ENCODE measurements around the gene MTHFD1L.

Gene MTHFD1L

DNA sequence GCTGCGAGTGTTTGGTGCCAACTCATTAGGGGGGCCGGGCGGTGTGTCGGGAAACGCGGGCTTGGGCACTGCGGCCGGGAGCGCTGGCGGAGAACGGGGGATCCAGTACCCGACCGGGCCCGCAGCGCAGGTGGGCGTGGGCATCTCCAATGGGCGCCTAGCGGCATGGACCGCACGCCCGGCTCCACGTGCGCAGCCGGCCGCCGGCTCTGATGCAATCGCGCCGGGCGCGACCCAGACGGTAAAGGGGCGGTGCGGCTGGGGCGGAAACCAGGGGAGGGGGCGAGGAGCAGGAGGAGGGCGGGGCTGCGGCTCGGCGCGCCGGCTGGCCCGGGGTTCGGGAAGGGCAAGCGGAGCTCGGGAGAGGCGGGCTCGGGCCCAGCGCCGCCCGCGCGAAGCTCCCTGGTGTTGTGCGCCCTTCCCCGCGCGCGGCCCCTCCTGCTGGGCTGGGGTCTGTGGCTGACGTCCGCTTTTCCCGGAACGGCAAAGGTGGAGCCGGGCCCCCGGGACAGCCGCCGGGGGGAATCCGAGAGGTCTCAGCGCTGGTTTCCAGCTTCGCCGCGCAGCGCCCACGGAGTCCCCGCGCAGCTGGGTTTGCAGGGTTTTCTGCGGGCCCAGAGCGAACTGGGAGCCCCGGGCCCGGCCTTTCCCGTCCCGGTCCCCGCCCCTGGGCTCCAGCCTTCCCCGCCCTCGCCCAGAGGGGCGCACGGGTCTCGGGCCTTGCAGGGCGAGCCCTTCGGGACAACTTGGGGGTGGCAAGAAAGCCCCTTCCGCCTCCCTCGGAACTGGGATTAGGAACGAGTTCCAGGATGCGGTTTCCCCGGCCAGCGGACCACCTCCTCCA lies 867 bp downstream of the MTHFD1L start:
- peak; percentile 95 for DNase-seq

DNA sequence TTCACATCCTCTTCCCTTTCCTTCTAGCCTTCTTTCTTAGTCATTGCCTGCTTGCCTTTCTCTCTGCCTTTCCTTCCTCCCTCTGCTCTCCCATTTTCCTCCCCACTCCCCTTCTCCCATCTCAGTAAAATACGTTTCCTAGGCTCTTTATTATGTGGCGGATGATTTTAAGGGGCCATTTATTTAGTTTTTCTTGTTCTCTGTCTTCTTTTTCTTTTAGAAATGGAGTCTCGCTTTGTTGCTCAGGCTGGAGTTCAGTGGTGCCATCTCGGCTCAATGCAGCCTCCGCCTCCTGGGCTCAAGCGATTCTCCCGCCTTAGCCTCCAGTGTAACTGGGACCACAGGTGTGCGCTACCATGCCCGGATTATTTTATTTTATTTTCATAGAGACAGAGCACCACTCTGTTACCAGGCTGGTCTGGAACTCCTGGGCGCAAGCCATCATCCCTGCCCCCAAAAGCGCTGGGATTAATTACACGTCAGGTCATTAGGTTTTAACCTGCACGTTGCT lies 1.5 kb downstream of the MTHFD1L start:
- DNase-seq = no peak

DNA sequence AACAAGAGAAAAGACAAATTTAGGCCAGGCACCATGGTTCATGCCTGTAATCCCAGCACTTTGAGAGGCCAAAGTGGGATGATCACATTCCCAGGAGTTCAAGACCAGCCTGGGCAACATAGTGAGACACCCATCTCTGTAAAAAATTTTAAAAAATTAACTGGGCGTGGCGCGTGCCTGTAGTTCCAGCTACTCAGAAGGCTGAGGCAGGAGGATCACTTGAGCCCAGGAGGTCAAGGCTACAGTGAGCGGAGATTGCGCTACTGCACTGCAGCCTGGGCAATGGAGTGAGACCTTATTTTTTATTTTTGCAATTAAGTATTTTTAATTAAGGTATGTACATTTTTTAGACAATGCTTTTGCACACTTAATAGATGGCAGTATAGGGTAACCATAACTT lies 3.3 kb downstream of the MTHFD1L start:
- no peak for DNase-seq

DNA sequence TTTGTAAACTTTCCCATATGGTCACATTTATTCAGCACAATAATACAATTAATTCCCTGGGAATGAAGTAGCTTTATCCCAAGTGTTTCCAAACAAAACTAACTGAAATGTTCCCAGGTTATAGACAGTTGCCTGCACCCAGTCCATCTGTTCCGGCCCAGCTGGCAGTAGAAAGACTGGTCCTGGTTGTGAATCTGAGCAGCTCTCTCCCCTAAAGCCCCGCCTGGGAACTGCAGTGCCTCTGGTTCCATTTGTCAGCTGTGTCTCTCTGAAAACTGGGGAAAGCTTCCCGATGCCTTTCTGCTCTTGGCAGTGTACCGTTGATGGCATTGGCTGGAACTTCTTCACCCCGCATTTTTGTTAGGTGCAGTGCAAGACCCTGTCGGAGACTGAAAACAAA lies 8.7 kb downstream of the MTHFD1L start:
- no peak for DNase-seq

DNA sequence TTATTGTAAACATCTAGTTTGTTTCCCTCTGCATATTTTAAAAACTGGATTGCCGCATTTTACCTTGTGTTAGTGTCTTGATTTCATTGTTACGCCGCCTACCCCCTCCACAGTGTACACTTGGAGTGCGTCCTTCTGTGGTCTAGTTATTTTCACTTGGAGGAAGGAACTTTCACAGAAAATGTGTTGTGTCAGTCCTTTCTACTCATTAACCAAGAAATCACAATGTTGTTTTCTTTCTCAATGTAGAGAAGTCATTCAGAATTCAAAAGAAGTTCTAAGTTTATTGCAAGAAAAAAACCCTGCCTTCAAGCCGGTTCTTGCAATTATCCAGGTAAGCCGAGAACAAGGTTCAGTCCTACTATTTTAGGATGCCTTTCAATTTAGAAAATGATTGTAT lies 10.3 kb downstream of the MTHFD1L start:
- DNase-seq = no peak

DNA sequence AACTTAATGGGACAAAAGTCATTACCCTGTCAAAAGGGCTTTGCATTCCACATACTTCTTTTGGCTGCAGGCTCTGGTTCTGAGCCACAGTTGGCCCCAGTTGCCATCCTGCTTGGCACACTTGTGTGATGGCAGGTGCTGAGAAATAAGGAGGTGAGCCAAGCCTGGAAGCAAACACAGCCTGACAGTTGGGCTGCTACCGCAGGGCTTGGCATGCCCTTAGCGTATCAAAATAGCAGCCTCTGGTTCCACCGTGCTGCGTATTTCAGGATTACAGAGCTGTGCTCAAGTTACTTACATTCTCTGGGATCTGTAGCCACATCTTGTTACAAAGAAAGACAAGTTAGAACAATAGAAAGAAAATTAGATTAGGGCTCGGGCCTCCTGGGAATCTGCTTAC lies 11.1 kb downstream of the MTHFD1L start:
- DNase-seq = no peak

DNA sequence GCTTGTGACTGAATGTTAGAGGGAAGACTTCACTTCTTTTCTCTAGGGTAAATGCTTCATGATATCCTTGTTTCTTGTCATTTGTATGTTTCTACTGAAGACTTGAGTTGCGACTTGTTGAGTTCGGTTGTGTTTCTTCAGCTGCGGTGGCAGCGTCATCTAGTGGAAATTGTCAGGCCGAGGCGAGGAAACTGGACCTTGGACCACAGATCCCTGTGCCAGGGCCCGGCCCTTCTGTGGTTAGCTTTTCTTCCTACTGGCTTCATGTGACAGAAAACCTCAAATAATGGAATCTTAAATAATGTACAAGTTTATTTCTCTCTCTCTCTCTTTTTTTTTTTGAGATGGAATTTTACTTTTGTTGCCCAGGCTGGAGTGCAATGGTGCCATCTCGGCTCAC lies 12.4 kb downstream of the MTHFD1L start:
- no peak for DNase-seq

DNA sequence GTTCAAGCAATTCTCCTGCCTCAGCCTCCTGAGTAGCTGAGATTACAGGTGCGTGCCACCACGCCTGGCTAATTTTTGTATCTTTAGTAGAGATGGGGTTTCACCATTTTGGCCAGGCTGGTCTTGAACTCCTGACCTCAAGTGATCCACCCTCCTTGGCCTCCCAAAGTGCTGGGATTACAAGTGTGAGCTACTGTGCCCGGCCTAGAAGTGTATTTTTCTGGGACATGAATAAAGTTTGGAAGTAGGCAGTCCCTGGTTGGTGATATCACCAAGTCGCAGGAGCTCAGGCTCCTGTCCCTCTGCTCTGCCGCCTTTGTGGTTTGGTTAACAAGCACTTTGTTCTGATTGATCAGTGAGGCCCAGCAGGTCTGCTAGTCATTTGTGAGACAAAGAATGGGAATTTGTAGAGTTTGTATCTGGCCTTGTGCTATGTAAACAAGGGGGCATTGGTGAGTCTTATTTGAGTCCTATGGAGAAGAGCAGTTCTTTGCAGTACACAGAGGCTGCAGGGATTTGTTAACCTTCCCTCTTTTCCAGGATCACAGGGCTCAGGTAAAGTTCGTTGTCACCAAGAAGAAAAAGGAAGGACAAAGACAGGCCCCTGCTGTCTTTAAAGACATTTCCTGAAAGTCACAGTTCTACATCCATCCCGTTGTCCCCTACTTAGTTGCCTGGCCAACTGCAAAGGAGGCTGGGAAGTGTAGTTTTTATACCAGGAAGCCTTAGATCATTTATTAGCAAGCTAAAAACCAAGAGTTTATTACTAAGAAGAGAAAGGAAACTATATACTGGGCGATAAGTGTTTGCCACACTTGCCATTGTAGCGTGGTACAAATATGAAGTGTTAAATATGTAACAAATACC lies 13.1 kb downstream of the MTHFD1L start:
- no peak for DNase-seq

DNA sequence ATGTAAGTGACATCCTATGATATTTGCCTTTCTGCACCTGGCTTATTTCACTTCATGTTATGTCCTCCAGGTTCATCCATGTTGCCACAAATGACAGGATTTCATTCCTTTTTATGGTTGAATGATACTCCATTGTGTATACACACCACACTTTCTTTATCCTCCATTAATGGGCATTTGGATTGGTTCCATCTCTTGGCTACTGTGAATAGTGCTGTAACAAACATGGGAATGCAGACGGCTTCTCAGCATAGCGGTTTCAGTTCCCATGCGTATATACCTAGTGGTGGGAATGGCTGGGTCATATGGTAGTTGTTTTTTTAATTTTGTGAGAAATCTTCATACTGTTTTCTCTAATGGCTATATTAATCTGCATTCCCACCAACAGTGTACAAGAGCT lies 14.8 kb downstream of the MTHFD1L start:
- DNase-seq = no peak

DNA sequence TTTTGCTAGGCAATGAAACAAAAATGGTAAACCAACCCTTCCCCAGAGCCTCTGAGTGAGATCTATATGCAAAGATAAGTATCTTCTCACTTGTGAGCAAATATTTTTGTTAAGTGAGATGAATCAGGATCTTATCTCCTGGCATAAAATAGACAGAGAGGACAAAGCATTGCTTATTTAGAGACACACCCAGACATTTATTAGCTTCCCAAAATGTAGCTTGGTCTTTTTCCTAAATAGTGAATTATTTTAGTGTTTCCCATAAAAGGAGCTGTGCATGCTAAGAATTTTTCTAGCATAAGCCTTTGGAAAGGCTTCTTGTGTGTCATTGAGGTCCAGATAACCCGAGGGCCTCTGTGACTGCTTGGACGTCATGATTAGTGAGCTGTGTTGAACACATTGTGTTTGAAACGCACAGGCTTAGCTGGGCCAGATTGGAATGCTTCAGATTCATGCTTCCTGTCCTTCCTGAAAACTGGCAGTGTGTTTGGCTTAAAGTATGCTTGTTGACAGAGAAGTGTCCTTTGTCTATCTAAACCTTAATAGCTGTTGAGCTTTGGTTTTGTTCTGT lies 16.5 kb downstream of the MTHFD1L start:
- peak; percentile 93 for DNase-seq

DNA sequence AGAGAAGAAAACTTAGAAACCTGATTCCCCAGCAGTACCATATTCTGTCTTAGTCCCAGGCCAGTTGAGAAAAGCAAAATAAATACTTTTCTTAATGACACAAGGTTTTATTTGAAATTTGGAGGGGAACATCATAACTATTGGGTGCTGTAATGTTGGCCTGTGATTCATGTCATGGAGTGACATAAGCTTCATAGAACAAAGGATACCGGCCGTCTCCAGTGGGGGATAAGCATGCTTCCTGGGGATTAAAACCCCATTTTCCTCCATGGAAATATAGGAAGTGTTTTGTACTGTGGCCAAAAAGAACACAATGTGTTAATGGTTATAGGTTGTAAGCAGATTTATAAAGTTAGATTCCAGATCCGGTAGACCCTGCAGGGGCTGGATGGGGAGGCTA lies 18.0 kb downstream of the MTHFD1L start:
- peak; percentile 48 for DNase-seq

DNA sequence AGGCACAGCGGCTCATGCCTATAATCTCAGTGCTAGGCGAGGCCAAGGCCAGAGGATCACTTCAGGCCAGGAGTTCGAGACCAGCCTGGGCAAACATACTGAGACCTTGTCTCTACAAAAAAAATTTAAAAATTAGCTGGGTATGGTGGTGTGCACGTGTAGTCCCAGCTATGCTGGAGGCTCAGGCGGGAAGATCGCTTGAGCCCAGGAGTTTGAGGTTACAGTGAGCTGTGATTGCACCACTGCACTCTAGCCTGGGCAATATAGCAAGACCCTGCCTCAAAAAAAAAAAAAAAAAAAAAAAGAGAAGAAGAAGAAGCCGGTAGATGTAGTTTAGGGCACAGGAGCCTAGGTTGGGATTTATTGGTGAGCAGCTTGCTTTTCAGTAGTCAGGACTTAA lies 20.7 kb downstream of the MTHFD1L start:
- DNase-seq = no peak

DNA sequence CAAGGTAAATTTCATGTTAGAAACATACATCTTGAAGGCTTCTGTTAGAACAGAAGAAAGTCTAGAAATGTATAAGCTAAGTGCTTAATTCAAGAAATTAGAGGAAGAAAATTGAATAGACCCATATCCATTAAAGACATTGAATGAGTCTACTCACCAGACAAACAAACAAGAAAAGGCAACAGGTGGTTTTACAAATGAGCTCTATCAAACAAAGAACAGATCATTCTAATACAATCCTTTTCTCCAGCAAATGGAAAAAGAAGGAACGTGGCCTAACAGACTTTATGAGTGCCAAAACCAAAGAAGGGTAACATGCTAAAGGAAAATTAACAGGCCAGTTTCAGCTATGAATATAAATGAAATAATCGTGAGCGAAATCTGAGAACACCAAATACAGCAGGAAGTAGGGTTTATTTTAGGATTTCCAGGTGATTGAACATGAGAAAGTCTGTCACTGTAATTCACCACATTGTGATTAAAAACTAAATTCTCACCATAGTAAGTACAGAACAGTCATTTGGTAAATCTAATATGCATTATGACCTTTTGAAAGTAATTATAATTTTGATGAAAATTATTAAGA lies 22.6 kb downstream of the MTHFD1L start:
- no peak for DNase-seq

DNA sequence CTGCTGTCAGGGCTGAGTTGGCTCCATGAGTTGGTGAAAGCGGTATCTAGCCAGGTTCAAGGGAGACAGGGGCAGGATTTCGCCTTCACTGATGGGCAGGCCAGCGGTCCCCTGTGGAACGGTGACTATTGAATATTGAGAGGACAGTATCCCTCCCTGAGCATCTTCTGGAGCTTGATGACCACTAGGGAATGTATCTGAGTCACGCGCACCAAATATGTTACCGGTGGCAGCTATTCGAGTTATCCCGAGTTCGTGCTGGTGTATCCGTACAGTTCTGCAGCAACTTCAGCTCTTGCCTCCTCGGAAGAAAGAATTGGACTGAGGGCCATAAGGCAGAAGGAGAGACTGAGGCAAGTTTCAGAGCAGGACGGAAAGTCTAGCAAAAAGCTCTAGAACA lies 24.8 kb downstream of the MTHFD1L start:
- DNase-seq = no peak

DNA sequence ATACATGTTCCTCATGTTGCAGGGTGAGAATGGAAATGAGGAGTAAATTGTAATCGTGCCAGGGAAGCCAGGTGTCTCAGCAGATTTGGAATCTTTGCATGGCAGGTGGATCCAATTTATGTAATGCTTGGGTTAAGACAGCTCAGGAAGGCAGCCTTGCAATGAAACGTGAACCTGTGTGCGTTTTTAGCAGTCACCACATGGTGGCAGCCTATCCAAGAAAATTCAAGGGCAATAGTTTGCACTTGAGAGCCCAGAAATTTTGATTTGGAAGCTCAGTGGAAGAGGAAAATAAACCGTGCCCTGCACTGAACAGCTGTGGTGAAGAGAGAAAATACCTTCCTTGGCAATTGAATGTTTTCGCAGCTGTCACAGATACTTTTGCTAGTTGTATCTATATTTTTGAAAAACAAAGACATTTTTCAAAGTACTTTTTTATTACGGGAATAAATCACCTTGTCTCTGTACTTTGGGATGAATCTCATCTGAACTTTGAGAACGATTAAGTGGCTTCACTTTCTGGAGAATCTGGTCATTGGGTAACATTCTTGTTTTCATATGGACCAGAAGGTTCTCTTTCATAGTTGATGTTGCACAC lies 26.5 kb downstream of the MTHFD1L start:
- peak; percentile 77 for DNase-seq

DNA sequence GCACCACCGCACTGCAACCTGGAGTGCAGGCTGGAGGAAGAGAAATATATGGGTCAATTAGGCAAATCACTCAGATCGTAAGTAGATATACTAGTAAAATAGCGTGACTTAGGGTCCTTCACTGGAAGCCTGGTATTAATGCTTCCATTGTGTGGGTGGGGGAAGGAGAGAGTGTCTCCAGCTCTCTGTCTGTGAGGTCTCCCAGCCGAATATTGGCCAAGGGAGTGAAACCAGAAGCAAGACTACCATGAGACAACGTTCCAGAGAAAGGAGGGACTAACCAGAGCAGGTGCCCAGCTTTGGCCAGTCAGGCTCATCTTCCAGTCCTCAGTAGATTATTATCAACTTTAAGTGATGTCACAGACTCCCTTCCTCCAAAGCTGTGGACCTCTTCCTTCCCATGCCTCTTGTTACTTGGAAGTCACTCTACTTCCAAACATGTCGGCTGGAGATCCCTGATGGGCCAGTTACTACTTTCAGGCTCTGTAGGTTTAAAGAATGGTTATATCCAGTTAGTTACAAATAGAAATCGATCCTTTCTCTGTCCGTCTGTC lies 28.8 kb downstream of the MTHFD1L start:
- DNase-seq = no peak

DNA sequence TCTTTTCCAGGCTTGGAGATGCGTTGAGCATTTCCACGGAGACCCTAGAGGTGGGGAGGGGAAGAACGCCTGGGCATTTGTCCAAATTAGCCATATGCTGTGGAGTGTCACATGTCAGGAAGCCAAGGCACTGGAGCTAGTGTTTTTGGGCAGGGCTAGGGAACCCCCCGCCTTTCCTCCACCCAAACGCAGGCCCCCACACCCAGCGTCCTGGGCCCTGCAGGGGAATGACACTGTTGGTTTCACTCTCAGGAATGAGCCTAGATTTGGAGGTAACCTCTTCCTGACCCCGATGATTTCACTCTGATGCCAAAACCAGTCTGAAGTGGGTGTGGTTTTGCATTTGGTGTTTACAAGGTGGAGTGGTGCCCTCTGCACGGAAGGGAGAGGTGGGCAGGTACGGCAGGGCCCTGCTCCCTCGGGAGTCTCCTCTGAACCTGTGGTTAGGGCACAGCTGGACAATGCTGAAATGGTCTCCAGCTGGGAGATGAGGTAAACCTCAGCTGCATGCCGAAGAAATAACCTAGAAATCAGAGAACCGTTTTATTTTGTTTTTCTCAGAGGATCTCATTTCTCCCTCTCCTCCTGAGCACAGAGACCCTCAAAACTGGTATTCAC lies 29.5 kb downstream of the MTHFD1L start:
- DNase-seq = peak; percentile 65

DNA sequence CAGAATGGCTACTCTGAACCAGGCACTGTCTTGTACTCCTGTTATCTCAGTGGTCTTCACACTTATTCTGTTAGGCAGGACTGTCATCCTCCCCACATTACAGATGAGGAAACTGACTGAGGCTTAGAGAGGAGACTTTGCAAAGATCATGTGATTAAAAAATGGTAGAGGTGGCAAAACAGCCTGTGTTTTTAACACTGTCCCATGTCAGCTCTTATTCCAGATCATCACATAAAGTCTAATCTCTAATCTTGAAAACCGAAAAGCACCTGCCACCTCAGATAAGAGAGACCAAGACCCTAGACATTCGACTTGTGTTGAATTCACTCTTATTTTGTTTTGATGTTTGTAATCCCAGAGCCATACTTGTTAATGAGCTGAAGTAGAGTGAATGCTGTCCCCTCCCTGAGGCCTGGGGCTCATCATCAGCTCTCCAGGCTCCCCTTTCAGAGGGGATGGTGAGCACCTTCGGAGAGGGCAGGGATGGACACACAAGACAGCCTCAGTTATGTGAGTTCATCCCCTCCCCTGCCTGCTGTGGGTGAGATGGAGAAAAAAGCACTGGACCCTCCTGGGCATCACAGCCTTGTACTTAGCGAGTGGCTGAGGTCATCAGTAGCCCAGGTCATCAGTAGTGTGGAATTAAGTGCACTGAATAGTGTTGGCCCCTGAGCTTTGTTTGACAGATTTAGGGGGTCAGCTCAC lies 30.6 kb downstream of the MTHFD1L start:
- no peak for DNase-seq

DNA sequence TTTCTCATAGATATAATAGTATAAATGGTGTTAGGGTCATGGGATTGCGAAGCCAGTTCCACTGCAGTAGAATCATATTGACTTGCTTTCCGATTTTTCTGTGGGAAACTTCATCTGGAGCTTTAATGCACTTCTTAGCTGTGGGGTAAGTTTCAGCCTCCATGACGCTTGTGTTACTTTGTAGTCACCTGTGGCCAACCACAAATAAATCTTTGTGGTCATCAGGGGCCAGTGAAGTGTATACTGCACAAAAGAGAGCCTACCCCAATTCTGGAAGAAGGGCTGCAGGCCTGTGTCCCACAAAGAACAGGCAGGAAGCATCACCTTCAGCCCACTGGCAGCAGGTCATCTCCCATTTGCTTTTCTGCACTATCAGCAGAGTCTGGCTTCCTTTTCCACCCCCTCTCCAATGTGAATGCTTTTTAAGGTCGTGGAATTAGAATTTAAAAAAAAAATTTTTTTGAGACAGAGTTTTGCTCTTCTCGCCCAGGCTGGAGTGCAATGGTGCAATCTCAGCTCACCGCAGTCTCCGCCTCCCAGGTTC lies 32.0 kb downstream of the MTHFD1L start:
- DNase-seq = no peak

DNA sequence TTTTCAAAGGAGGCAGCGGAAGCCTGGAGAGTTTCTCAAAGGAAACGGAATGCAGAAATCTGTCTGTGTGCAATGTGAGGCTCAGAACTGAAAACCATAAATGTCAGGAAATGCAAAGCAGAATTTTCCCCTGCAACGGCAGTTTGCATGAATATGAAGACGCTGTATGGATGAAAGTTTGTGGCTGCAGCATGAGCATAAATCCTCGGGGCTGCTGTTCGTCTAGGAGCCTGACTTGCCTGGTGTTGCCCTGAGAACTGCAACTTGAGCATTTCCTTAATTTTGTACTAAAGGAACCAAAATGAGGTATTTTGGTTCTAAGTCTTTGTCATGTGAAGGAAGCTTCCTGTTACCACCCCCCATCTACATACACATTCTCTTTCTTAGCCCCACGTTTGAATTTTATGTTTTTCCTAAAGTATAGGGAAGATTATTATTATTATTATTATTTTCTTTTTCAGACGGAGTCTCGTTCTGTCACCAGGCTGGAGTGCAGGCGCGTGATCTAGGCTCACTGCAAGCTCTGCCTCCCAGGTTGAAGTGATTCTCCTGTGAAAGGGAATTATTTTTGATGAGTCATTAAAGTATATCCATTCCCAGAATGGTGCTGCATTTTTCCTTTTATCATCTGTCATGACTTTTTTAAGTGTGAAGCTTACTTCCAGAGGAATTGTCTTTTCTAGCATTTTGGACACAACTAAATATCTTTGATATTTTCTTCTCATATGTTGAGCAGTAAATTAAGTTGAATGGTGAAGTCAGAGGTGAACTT lies 33.1 kb downstream of the MTHFD1L start:
- peak; percentile 65 for DNase-seq
